RWPE1 (cell line): ENCODE data around the gene CDKN3.
A peak's percentile ranks its signal among the peaks of the same experiment; 100 is the strongest.

Experiments used
- CTCF ChIA-PET: fragments of 350-600 bp; sonication (Branson Sonifier 250); formaldehyde crosslinking; extraction: SDS; loops from one replicate; lab custom pipeline; 2021; lab: Yijun Ruan, JAX
- POLR2A ChIA-PET: fragments of 400-600 bp; formaldehyde crosslinking; extraction: SDS; loops from one replicate; lab custom pipeline; 2020; ENCODE audit warnings: antibody characterized with exemption; ENCODE audit not compliant: low non-redundant PET; lab: Yijun Ruan, JAX
- DNase-seq: peaks from one replicate; pipeline ENCODE4 v3.0.0; 2012; ENCODE audit warnings: low spot score
- H3K27ac ChIP-seq: fragments of 450-650 bp; 2 replicates; pipeline ENCODE4 v1.5.1; 2017
- TF ChIP-seq, protein P1 (sequence below): fragments of 450-650 bp; conservative IDR thresholded peaks from 2 replicates; pipeline ENCODE4 v1.5.1; 2017; ENCODE audit warnings: low read depth, mild to moderate bottlenecking

Gene CDKN3

DNA sequence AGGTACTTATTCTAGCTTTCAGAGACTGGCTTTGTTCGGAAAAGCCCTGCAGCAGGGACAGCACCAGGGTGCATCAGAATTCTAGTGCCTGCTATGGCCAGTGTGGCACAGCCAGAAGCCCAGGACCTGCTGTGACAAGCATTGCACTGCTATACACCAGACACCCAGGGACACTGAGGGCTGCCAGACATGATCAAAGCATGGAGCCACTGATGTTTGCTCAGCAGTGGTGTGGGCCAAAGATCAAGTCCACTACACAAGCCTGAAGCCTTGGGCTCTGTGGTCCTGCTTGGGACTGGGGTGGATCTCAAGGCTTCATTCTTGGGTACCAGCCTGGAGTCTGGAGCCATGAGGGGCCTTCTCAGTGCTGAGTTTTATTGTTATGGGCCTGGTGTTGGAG, 36.1 kb upstream of the CDKN3 start:
- CTCF ChIA-PET: no interaction called here
- POLR2A ChIA-PET: no interaction called here
- no peak for DNase-seq

DNA sequence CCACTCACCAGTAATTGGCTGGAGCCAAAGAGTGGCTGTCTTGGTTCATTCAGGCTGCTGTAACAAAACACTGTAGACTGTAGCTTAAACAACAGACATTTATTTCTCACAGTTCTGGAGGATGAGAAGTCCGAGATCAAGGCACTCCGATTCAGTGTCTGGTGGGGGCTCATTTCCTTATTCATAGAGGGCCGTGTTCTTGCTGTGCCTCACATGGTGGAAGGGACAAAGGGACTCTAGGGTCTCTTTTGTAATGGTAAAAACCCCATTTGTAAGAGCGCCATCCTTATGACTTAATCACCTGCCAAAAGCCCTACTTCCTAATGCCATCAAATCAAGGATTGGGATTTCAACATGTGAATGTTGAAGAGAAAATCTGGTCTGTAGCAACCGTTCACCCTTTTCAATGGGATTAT, 34.7 kb upstream of the CDKN3 start:
- no peak overlapping the region for H3K27ac ChIP-seq
- TF ChIP-seq, protein P1, sequence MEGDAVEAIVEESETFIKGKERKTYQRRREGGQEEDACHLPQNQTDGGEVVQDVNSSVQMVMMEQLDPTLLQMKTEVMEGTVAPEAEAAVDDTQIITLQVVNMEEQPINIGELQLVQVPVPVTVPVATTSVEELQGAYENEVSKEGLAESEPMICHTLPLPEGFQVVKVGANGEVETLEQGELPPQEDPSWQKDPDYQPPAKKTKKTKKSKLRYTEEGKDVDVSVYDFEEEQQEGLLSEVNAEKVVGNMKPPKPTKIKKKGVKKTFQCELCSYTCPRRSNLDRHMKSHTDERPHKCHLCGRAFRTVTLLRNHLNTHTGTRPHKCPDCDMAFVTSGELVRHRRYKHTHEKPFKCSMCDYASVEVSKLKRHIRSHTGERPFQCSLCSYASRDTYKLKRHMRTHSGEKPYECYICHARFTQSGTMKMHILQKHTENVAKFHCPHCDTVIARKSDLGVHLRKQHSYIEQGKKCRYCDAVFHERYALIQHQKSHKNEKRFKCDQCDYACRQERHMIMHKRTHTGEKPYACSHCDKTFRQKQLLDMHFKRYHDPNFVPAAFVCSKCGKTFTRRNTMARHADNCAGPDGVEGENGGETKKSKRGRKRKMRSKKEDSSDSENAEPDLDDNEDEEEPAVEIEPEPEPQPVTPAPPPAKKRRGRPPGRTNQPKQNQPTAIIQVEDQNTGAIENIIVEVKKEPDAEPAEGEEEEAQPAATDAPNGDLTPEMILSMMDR: no peak
- POLR2A ChIA-PET: no interaction called here
- CTCF ChIA-PET: no interaction called here
- no peak for DNase-seq

More for the DNA sequence above, 36.1 kb upstream of the CDKN3 start:
- no peak overlapping the region for H3K27ac ChIP-seq
- TF ChIP-seq, protein P1: no peak

DNA sequence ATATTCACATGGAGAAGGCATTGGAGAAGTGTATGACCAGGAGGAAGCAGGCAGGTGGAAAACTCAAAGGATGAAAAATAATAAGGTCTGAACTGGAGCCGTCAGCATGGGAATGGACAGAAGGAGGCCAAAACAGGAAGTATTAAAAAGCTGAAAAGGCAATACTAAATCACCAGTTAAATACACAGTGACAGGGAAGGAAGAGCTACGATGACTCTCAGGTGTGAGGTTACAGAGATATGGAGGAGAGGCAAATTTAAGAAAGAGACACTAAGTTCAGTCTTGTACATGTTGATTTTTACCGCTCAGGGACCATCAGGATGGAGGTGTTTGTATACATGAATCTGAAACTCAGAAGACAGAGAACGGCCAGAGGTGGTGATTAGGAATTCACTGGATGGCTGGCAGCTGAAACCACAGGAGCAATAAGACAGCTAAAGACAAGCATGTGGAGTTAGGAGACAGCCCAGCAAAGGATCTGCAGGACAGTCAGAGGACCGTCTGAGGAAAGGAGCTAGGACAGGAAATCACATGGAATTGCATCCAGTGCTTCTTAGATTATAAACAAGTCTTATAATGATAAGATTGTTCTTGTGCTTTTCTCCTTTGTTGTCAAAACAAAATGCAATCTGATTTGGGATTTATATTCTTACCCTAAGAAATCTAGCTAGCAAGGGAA, 33.9 kb upstream of the CDKN3 start:
- no peak for DNase-seq
- CTCF ChIA-PET: interaction anchor here (0.6 to 1.5 kb wide), 3 partner anchors 15 to 269 kb away, joined by 3 to 5 read pairs (median 3); no protein-coding TSS in a partner anchor
- POLR2A ChIA-PET: no interaction called here
- TF ChIP-seq, protein P1: no peak
- no peak overlapping the region for H3K27ac ChIP-seq

DNA sequence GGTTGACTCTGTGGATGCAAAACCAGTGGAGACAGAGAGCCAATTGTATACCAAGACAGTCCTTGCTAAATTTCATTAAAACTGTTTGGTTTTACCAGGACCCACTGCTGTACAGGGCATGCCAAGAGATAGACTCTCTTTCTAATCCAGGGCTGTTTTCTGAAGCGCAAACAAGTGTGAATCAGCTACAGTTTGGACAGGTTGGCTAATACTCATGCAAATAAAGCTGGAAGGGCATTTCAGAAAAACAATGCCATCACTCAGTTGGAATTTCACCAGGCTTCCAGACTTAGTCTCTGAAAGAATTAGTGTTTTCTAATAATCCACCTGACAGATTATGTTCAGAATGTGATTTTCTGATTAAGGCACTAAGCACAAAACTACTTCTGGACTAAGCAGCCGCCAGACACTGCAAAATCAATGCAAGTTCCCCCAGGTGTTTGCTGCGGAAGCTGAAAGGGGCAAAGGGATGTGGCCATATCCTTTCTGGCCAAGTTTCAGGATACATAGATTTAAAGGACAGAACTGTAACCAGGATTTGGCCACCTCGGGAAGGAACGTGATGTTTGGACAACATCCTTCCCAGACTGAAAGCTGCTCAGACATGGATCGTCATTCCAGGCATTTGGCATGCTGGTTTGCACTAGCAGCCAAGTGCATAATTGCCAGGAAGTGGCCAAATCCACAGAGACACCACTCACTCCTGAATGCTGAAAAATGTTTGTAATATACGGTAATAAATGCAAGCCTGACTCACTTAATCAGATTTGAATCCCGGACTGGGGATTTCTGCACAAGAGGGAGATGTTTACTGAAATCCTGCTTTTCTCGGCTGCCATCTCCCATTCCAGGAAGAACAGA, 32.0 kb upstream of the CDKN3 start:
- TF ChIP-seq, protein P1: no peak
- DNase-seq: no peak
- ChIA-PET POLR2A (no interaction called here), CTCF (interaction anchor here (0.5 kb wide), 1 partner anchor 13 kb away, joined by 3 read pairs; no protein-coding TSS in a partner anchor)
- peak overlapping the region; percentile 79 for H3K27ac ChIP-seq

DNA sequence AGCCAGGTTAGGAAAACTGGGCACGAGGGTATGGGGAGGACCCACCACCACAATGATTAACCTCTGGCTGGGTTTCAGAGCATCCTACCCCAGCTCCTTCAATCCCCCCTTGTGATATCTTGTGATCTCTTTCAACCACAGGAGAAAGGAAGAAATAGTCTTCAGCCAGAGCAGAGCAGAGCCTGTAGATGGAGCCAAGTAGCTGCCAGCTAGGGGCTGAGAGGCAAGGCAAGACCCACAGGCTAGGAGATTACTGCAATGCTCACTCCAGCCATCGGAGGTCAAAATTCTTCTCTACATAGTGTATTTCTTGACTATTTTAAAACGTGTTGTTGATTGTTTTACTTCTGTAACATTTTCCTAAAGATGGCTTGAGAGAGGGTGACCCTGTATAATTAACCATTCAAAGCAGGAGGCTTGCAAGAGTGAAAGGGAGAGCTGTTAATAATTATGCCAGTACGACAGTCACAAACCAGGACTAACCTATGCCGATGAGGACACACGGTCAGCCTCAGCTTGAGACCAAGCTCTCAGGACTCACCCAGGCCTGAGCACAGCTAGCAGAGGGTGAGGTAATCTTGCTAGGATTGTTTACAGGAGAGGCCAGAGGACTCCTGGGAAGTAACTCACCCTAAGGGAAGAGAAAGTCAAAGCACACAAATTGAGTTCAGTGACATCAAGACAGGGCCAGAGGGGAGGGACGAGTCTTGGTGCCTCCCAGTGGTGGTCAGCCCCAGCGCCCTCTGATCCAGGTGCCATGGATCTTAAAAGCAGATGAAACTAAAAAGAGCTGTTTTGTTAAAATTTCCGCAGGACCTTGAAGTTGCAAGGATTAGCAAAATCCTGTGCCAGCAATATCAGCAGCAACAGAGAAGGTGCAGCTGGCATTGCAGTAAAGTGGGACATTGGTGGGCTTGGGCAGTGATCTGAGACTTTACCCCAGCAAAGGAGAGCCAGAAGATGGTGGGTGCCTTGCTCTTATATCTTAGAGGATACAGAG, 29.8 kb upstream of the CDKN3 start:
- POLR2A ChIA-PET: no interaction called here
- H3K27ac ChIP-seq: no peak overlapping the region
- TF ChIP-seq, protein P1: peak; percentile 41
- DNase-seq: peak; percentile 38
- CTCF ChIA-PET: interaction anchor here (1.0 to 1.1 kb wide), 2 partner anchors 12 to 54 kb away, joined by 3 read pairs; no protein-coding TSS in a partner anchor
